HEK293 (cell line): Measurements from ENCODE around the gene YIPF3.

Source experiments
- CTCF ChIA-PET: fragments of 350-600 bp; formaldehyde crosslinking; extraction: SDS; loops from one replicate; lab custom pipeline; 2021; ENCODE audit warnings: antibody characterized with exemption; lab: Yijun Ruan, JAX
- POLR2A ChIA-PET: fragments of 300-600 bp; formaldehyde crosslinking; extraction: SDS; loops from one replicate; lab custom pipeline; 2020; ENCODE audit warnings: antibody characterized with exemption, inconsistent platforms; lab: Yijun Ruan, JAX
- H3K27ac ChIP-seq: fragments of 200-500 bp; sonication (Bioruptor generic); 2 replicates; pipeline ENCODE4 v1.5.1; 2014; ENCODE audit warnings: low read depth, low read length, control low read depth, inconsistent platforms; ENCODE audit errors: extremely low read depth
- H3K36me3 ChIP-seq, 2 experiments: fragments of 200-500 bp in 1 of 2; sonication (Bioruptor generic) in 1 of 2; 1 replicate in 1 of 2; 2 replicates in 1 of 2; pipeline ENCODE4 v1.5.1; 2014 to 2017; ENCODE audit warnings: inconsistent platforms in 2 of 2, low read length in 2 of 2; ENCODE audit not compliant: control insufficient read depth in 2 of 2, insufficient read depth in 1 of 2
- H3K4me1 ChIP-seq: fragments of 200-500 bp; sonication (Bioruptor generic); 2 replicates; pipeline ENCODE4 v1.5.1; 2014; ENCODE audit warnings: mild to moderate bottlenecking, low read length, inconsistent platforms; ENCODE audit not compliant: control insufficient read depth, insufficient read depth
- H3K4me3 ChIP-seq: 2 replicates; pipeline ENCODE4 v1.5.1; 2011; ENCODE audit warnings: low read depth, mild to moderate bottlenecking, control low read depth, low read length, moderate library complexity
- H3K9me3 ChIP-seq: fragments of 200-500 bp; sonication (Bioruptor generic); 2 replicates; pipeline ENCODE4 v1.5.1; 2014; ENCODE audit warnings: low read depth, low read length, inconsistent platforms; ENCODE audit not compliant: control insufficient read depth, insufficient read depth
- GFI1B ChIP-seq: fragments of 450-650 bp; formaldehyde crosslinking; IDR thresholded peaks from 2 replicates; pipeline ENCODE4 v1.5.1; 2016; ENCODE audit warnings: missing biosample characterization, missing genetic modification characterization
- YY1 ChIP-seq: fragments of 450-650 bp; formaldehyde crosslinking; IDR thresholded peaks from 2 replicates; pipeline ENCODE4 v1.5.1; 2018; ENCODE audit warnings: missing biosample characterization, missing genetic modification characterization
- ZNF324 ChIP-seq: fragments of 450-650 bp; formaldehyde crosslinking; IDR thresholded peaks from 2 replicates; pipeline ENCODE4 v1.5.1; 2016; ENCODE audit warnings: missing biosample characterization, missing genetic modification characterization
- ZNF335 ChIP-seq: fragments of 450-650 bp; formaldehyde crosslinking; conservative IDR thresholded peaks from 2 replicates; pipeline ENCODE4 v1.5.1; 2016; ENCODE audit warnings: missing biosample characterization, missing genetic modification characterization
- ZNF354C ChIP-seq: fragments of 450-650 bp; formaldehyde crosslinking; IDR thresholded peaks from 2 replicates; pipeline ENCODE4 v1.5.1; 2016; ENCODE audit warnings: missing biosample characterization, missing genetic modification characterization, low read depth, borderline replicate concordance
- ZNF391 ChIP-seq: fragments of 450-650 bp; formaldehyde crosslinking; IDR thresholded peaks from 2 replicates; pipeline ENCODE4 v1.5.1; 2016; ENCODE audit warnings: low read depth, missing biosample characterization, missing genetic modification characterization, borderline replicate concordance
- ZNF416 ChIP-seq: fragments of 450-650 bp; formaldehyde crosslinking; IDR thresholded peaks from 2 replicates; pipeline ENCODE4 v1.5.1; 2016; ENCODE audit warnings: missing biosample characterization, missing genetic modification characterization
- ZNF521 ChIP-seq: fragments of 450-650 bp; formaldehyde crosslinking; IDR thresholded peaks from 2 replicates; pipeline ENCODE4 v1.5.1; 2017; ENCODE audit warnings: missing biosample characterization, mild to moderate bottlenecking, missing genetic modification characterization
- ZNF596 ChIP-seq: fragments of 450-650 bp; IDR thresholded peaks from 2 replicates; pipeline ENCODE4 v1.5.0; 2018; ENCODE audit warnings: missing biosample characterization, mild to moderate bottlenecking, missing genetic modification characterization, moderate library complexity
- ZNF707 ChIP-seq: fragments of 450-650 bp; formaldehyde crosslinking; IDR thresholded peaks from 2 replicates; pipeline ENCODE4 v1.5.1; 2016; ENCODE audit warnings: missing biosample characterization, missing genetic modification characterization
- ZNF785 ChIP-seq: fragments of 450-650 bp; formaldehyde crosslinking; IDR thresholded peaks from 2 replicates; pipeline ENCODE4 v1.5.1; 2016; ENCODE audit warnings: missing biosample characterization, missing genetic modification characterization
- TF ChIP-seq, protein P1 (sequence below): fragments of 450-650 bp; formaldehyde crosslinking; IDR thresholded peaks from 2 replicates; pipeline ENCODE4 v1.5.1; 2016; ENCODE audit warnings: missing biosample characterization, missing genetic modification characterization
- TF ChIP-seq, protein P2 (sequence below): fragments of 450-650 bp; formaldehyde crosslinking; IDR thresholded peaks from 2 replicates; pipeline ENCODE4 v1.5.1; 2016; ENCODE audit warnings: missing biosample characterization, missing genetic modification characterization
- TF ChIP-seq, protein P3 (sequence below): fragments of 450-650 bp; formaldehyde crosslinking; IDR thresholded peaks from 2 replicates; pipeline ENCODE4 v1.5.1; 2016; ENCODE audit warnings: missing biosample characterization, missing genetic modification characterization
- TF ChIP-seq, protein P4 (sequence below): fragments of 450-650 bp; formaldehyde crosslinking; IDR thresholded peaks from 2 replicates; pipeline ENCODE4 v1.5.1; 2016; ENCODE audit warnings: missing biosample characterization, missing genetic modification characterization
- TF ChIP-seq, protein P5 (sequence below): fragments of 450-650 bp; formaldehyde crosslinking; IDR thresholded peaks from 2 replicates; pipeline ENCODE4 v1.5.1; 2017; ENCODE audit warnings: missing biosample characterization, missing genetic modification characterization

YIPF3 gene

DNA sequence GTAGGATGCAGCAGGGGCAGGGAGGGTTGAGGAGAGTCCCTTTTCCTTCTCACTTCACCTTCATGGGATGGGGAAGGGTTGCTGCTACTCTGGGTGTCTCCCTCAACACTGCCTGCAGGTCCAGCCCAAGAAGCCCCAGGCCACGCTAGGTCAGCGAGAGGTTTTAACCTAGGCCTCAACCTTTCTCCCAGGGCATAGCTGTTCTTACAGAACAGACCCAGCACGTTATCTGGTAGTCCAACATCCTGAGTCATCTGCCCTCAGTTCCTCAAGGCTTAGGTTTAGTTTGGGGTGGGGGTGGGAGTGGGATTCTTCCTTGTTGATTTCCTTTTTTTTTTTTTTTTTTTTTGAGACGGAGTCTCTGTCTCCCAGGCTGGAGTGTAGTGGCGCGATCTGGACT is 22.4 kb downstream of the YIPF3 start:
- H3K4me1 ChIP-seq = peaks cover 7% of the 10 kb centered on the region
- peaks cover 9 to 45% of the 10 kb centered on the region in 2 experiments; a peak in 2 of 3 replicates for H3K36me3 ChIP-seq
- no peak overlapping the region for H3K27ac ChIP-seq

DNA sequence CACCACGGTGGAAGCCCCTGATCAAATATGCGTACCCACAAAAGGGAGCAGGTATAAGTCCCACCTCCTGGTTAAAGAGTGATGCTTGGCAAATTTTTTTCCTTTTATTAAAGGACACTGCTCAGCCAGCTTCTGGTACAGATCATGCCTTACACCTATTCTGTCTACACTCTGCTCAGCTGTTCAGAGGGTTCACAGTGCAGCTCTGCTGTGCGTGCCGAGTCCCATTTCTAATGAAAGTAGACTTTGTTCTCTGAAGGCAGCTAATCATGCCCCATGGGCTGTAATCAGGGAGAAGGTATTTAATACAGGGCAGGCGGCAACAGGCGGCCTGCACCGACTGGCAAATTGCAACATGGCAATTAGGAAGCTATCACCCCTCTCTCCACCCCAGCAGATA is 22.9 kb downstream of the YIPF3 start:
- CTCF ChIA-PET = interaction anchor here (1.2 to 11.2 kb wide), 7 partner anchors 9 to 159 kb away, joined by 4 to 142 read pairs (median 5); partner anchors contain the start of genes ABCC10 and LRRC73
- Histone ChIP-seq H3K9me3 (no peaks in the 10 kb centered on the region), H3K27ac (no peak overlapping the region), H3K36me3 (peaks cover 9 to 43% of the 10 kb centered on the region in 2 experiments; a peak in 2 of 3 replicates), H3K4me3 (no peak overlapping the region), H3K4me1 (peaks cover 7% of the 10 kb centered on the region)
- POLR2A ChIA-PET = interaction anchor here (0.6 to 1.9 kb wide), 4 partner anchors 13 to 259 kb away, joined by 3 to 4 read pairs (median 3); no protein-coding TSS in a partner anchor
- TF ChIP-seq ZNF707 (tag by site-specific recombination) (no peak), ZNF335 (tag by site-specific recombination) (no peak), ZNF596 (tag by site-specific recombination) (no peak), ZNF391 (tag by site-specific recombination) (no peak), ZNF785 (no peak)
- TF ChIP-seq, protein P1, sequence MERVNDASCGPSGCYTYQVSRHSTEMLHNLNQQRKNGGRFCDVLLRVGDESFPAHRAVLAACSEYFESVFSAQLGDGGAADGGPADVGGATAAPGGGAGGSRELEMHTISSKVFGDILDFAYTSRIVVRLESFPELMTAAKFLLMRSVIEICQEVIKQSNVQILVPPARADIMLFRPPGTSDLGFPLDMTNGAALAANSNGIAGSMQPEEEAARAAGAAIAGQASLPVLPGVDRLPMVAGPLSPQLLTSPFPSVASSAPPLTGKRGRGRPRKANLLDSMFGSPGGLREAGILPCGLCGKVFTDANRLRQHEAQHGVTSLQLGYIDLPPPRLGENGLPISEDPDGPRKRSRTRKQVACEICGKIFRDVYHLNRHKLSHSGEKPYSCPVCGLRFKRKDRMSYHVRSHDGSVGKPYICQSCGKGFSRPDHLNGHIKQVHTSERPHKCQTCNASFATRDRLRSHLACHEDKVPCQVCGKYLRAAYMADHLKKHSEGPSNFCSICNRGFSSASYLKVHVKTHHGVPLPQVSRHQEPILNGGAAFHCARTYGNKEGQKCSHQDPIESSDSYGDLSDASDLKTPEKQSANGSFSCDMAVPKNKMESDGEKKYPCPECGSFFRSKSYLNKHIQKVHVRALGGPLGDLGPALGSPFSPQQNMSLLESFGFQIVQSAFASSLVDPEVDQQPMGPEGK = no peak

More for the DNA sequence above, 22.4 kb downstream of the YIPF3 start:
- CTCF ChIA-PET = interaction anchor here (0.5 to 11.2 kb wide), 11 partner anchors 7 to 593 kb away, joined by 3 to 142 read pairs (median 5); partner anchors contain the start of genes ABCC10 and LRRC73
- POLR2A ChIA-PET = interaction anchor here (0.6 to 1.9 kb wide), 4 partner anchors 12 to 259 kb away, joined by 3 to 4 read pairs (median 3); no protein-coding TSS in a partner anchor
- TF ChIP-seq ZNF324 (tag by site-specific recombination) (no peak), ZNF521 (tag by site-specific recombination) (no peak), GFI1B (tag by site-specific recombination) (no peak), YY1 (no peak), ZNF707 (tag by site-specific recombination) (no peak), ZNF416 (tag by site-specific recombination) (no peak), ZNF354C (tag by site-specific recombination) (no peak)
- TF ChIP-seq, protein P2, sequence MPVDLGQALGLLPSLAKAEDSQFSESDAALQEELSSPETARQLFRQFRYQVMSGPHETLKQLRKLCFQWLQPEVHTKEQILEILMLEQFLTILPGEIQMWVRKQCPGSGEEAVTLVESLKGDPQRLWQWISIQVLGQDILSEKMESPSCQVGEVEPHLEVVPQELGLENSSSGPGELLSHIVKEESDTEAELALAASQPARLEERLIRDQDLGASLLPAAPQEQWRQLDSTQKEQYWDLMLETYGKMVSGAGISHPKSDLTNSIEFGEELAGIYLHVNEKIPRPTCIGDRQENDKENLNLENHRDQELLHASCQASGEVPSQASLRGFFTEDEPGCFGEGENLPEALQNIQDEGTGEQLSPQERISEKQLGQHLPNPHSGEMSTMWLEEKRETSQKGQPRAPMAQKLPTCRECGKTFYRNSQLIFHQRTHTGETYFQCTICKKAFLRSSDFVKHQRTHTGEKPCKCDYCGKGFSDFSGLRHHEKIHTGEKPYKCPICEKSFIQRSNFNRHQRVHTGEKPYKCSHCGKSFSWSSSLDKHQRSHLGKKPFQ = no peak
- TF ChIP-seq, protein P3, sequence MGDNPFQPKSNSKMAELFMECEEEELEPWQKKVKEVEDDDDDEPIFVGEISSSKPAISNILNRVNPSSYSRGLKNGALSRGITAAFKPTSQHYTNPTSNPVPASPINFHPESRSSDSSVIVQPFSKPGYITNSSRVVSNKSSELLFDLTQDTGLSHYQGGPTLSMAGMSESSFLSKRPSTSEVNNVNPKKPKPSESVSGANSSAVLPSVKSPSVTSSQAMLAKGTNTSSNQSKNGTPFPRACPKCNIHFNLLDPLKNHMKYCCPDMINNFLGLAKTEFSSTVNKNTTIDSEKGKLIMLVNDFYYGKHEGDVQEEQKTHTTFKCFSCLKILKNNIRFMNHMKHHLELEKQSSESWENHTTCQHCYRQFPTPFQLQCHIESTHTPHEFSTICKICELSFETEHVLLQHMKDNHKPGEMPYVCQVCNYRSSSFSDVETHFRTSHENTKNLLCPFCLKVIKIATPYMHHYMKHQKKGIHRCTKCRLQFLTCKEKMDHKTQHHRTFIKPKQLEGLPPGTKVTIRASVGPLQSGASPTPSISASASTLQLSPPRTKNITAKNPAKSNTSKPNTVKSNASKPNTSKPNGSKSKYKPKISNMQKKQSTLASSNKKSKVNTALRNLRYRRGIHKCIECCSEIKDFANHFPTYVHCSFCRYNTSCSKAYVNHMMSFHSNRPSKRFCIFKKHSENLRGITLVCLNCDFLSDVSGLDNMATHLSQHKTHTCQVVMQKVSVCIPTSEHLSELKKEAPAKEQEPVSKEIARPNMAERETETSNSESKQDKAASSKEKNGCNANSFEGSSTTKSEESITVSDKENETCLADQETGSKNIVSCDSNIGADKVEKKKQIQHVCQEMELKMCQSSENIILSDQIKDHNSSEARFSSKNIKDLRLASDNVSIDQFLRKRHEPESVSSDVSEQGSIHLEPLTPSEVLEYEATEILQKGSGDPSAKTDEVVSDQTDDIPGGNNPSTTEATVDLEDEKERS (tag by site-specific recombination) = no peak
- TF ChIP-seq, protein P4, sequence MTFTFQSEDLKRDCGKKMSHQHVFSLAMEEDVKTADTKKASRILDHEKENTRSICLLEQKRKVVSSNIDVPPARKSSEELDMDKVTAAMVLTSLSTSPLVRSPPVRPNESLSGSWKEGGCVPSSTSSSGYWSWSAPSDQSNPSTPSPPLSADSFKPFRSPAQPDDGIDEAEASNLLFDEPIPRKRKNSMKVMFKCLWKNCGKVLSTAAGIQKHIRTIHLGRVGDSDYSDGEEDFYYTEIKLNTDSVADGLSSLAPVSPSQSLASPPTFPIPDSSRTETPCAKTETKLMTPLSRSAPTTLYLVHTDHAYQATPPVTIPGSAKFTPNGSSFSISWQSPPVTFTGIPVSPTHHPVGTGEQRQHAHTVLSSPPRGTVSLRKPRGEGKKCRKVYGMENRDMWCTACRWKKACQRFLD (tag by site-specific recombination) = no peak
- TF ChIP-seq, protein P5, sequence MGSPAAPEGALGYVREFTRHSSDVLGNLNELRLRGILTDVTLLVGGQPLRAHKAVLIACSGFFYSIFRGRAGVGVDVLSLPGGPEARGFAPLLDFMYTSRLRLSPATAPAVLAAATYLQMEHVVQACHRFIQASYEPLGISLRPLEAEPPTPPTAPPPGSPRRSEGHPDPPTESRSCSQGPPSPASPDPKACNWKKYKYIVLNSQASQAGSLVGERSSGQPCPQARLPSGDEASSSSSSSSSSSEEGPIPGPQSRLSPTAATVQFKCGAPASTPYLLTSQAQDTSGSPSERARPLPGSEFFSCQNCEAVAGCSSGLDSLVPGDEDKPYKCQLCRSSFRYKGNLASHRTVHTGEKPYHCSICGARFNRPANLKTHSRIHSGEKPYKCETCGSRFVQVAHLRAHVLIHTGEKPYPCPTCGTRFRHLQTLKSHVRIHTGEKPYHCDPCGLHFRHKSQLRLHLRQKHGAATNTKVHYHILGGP (tag by site-specific recombination) = no peak
- Histone ChIP-seq H3K9me3 (no peaks in the 10 kb centered on the region), H3K4me3 (no peak overlapping the region)
